ENCODE data around the gene ATP10D.

The ATP10D gene

DNA sequence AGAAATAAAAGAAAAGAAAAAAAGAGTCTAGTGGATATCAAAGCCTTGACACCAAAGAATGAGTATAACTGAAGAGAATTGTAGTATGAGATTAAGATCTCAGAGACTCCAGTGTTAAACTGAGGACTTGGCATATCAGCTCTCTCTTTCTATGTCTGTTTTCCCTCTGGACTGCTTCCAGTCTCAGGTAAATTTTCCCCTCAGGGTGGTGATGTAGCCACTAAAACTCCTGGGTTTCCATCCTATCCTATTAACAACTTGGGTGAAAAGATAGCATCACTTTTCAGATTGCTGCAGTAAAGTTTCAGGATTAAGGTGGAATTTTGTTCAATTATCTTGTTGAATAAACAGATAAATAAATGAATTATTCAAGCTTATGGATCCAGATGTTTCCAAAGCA, 85.7 kb downstream of the ATP10D start:
- Histone ChIP-seq H3K9me3 (no peaks in the 10 kb centered on the region), H3K4me3 (no peak overlapping the region), H3K27me3 (no peaks in the 10 kb centered on the region), H3K36me3 (peaks cover 61 to 81% (median 81%) of the 10 kb centered on the region in 3 donors), H3K27ac (no peak overlapping the region), H3K4me1 (no peaks in the 10 kb centered on the region)
- no peak for DNase-seq
- TF ChIP-seq, protein P1, sequence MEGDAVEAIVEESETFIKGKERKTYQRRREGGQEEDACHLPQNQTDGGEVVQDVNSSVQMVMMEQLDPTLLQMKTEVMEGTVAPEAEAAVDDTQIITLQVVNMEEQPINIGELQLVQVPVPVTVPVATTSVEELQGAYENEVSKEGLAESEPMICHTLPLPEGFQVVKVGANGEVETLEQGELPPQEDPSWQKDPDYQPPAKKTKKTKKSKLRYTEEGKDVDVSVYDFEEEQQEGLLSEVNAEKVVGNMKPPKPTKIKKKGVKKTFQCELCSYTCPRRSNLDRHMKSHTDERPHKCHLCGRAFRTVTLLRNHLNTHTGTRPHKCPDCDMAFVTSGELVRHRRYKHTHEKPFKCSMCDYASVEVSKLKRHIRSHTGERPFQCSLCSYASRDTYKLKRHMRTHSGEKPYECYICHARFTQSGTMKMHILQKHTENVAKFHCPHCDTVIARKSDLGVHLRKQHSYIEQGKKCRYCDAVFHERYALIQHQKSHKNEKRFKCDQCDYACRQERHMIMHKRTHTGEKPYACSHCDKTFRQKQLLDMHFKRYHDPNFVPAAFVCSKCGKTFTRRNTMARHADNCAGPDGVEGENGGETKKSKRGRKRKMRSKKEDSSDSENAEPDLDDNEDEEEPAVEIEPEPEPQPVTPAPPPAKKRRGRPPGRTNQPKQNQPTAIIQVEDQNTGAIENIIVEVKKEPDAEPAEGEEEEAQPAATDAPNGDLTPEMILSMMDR (IDR thresholded peaks at IDR 0.05), result no peak
- intact Hi-C loops (cut with DNase I; ENCODE audit: low total_unique reads), result no loop called here

DNA sequence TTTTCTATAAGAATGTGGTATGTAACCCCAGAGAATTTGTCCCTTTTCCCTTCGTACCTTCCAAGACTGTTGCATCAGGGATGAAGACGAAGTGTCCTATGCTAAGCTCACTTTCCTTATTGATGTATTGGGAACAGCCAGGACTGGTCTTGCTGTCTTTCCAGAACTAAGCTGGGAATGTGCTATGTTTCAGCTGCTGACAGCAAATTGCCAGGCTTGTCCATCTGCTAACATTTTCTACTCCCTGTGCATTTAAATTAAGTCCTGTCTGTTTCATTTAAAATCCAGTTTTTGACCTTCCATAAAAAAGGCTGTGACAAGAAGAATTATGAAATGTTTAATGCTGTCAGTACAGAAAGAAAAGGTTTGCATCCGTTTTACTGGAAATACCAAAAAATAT, 87.9 kb downstream of the ATP10D start:
- H3K36me3 ChIP-seq, result peaks cover 62 to 88% (median 69%) of the 10 kb centered on the region in 3 donors

DNA sequence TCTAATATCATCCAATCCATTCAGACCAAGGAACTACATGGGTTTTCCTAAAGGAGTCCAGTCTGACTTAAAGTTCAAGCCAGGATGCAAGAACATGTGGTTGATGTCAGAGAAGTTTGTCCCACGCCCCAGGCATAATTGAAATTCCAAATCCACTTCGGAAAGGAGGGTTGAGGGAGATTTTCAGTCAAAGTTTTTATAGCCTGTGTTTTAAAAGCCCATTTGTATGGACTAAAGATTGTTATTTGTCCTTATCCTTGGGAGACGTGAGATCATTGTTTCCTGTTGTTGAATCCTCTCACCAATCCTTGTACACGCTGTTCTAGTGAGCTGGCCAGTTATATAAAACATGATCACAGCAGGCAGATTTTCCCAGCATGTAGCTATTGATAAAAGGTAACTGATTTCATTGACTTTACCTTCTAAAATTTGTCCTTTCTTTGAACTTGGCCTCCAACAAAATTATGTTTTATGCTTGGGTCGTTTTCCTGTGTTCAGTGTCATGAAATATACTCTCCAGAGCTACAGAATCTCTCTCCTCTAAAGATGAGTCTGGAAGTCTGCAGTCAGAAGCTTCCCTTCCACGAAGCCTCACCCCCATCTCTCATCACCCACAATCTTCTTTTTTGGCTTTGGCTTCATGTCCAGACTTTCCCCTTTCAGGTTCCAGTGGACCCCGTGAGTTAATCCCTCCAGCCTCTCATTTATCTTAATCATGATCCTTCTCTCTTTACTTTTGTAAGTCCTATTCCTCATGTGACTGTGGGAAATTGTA, 92.9 kb downstream of the ATP10D start:
- peaks cover 0 to 19% (median 0%) of the 10 kb centered on the region in 4 donors for H3K4me1 ChIP-seq
- TF ChIP-seq, protein P1 (IDR thresholded peaks at IDR 0.05), result no peak
- DNase-seq, result no peak
- H3K36me3 ChIP-seq, result peaks cover 68 to 96% (median 77%) of the 10 kb centered on the region in 3 donors
- peak overlapping the region; percentile 68 to 72 for H3K27ac ChIP-seq
- intact Hi-C loops (cut with DNase I; ENCODE audit: low total_unique reads), result no loop called here
- H3K27me3 ChIP-seq, result no peaks in the 10 kb centered on the region
- H3K9me3 ChIP-seq, result no peaks in the 10 kb centered on the region
- H3K4me3 ChIP-seq, result no peak overlapping the region

More for the DNA sequence above, 87.9 kb downstream of the ATP10D start:
- Histone ChIP-seq H3K4me3 (no peak overlapping the region), H3K27ac (no peak overlapping the region), H3K9me3 (no peaks in the 10 kb centered on the region), H3K4me1 (peaks cover 0 to 7% (median 0%) of the 10 kb centered on the region in 4 donors), H3K27me3 (no peaks in the 10 kb centered on the region)
- TF ChIP-seq, protein P1 (IDR thresholded peaks at IDR 0.05), result no peak
- no peak for DNase-seq
- intact Hi-C loops (cut with DNase I; ENCODE audit: low total_unique reads), result no loop called here

DNA sequence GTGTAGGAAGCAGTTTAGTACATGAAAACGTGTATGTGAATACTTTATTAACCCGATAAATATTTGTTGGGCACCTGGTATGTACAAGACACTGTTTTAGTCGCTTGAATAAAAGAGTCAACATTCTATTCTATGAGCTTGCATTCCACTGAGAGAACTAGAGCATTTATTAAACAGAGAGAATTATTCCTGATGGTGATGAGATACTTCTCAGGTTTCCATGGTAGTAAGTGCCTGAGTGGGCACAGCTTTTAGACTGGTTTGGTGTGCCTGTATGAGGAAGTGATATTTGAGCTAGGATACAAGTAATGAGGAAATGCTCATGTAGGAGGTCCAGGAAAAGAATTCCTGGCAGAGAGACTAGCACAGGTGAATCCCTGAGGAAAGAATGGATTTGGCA, 94.2 kb downstream of the ATP10D start:
- intact Hi-C loops (cut with DNase I; ENCODE audit: low total_unique reads), result no loop called here
- no peaks in the 10 kb centered on the region for H3K9me3 ChIP-seq
- H3K4me1 ChIP-seq, result peaks cover 0 to 19% (median 0%) of the 10 kb centered on the region in 4 donors
- peak overlapping the region; percentile 68 to 72 for H3K27ac ChIP-seq
- DNase-seq, result no peak
- no peaks in the 10 kb centered on the region for H3K27me3 ChIP-seq
- H3K4me3 ChIP-seq, result no peak overlapping the region
- peaks cover 68 to 96% (median 84%) of the 10 kb centered on the region in 3 donors for H3K36me3 ChIP-seq
- TF ChIP-seq, protein P1 (IDR thresholded peaks at IDR 0.05), result no peak

DNA sequence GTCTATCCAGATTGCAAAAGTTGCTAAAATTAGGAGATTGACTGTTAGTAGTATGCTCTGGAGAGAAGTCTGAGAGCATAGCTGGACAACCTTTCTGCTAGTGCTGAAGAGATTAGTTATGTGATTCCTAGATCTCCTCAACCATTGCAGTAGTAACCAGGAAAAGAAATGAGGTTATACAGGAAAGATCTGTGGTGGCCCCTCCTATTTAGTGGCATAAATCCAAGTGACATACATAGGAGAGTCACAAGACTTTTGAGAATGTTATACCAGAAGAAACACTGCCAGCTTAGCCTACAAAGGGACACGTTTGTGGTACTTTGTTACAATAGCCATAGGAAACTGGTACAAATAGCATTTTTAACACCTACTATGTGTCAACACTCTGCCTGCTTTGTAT, 105.2 kb downstream of the ATP10D start:
- H3K4me3 ChIP-seq, result no peak overlapping the region
- no peak for DNase-seq
- H3K27me3 ChIP-seq, result no peaks in the 10 kb centered on the region
- no peaks in the 10 kb centered on the region for H3K4me1 ChIP-seq
- TF ChIP-seq, protein P1 (IDR thresholded peaks at IDR 0.05), result no peak
- H3K36me3 ChIP-seq, result peaks cover 73 to 84% (median 78%) of the 10 kb centered on the region in 3 donors
- intact Hi-C loops (cut with DNase I; ENCODE audit: low total_unique reads), result no loop called here
- H3K9me3 ChIP-seq, result peaks cover 0 to 13% (median 5%) of the 10 kb centered on the region in 3 donors
- no peak overlapping the region for H3K27ac ChIP-seq
